Ovary (tissue), 9 donors: ENCODE data around the gene ROBO1. TPM values are rescaled to one million over a fixed set of nuclear protein-coding genes. Genes with fewer than 3 reads are reported as not detected.

Experiments
- DNase-seq, 5 donors: peaks; one replicate each; pipeline ENCODE4 v3.0.0-alpha.2; 2019 to 2020
- H3K27ac ChIP-seq, 2 donors: fragments of 200-600 bp; one replicate each; pipeline versions ENCODE4 v1.5.1 to v1.8.0; 2019 to 2022
- H3K27me3 ChIP-seq: fragments of 200-600 bp; one replicate; pipeline ENCODE4 v1.8.0; 2022
- H3K36me3 ChIP-seq: fragments of 200-600 bp; sonication (generic); one replicate; pipeline ENCODE4 v1.5.1; 2019
- H3K4me1 ChIP-seq: one replicate; pipeline ENCODE4 v1.8.1; 2013; ENCODE audit warnings: mild to moderate bottlenecking, moderate library complexity; ENCODE audit not compliant: insufficient read depth
- H3K4me3 ChIP-seq: fragments of 200-600 bp; sonication (generic); one replicate; pipeline ENCODE4 v1.5.1; 2017
- H3K9me3 ChIP-seq, 2 donors: fragments of 200-600 bp in 1 of 2; sonication (generic) in 1 of 2; one replicate each; pipeline versions ENCODE4 v1.5.1 to v1.8.1; 2013 to 2019; ENCODE audit warnings: mild to moderate bottlenecking in 1 of 2, moderate library complexity in 1 of 2
- EP300 ChIP-seq: sonication (generic); formaldehyde crosslinking; IDR thresholded peaks from one replicate; pipeline ENCODE4 v1.6.1; 2017; ENCODE audit warnings: antibody characterized with exemption
- POLR2A ChIP-seq: fragments of 450-650 bp; IDR thresholded peaks from one replicate; pipeline ENCODE4 v1.6.1; 2017; ENCODE audit warnings: antibody characterized with exemption, mild to moderate bottlenecking, moderate library complexity
- whole genome bisulfite sequencing, 3 donors: extraction: QIAGEN DNeasy Blood & Tissue Kit in 1 of 3; methylation state at CpG; one replicate each; pipeline versions ENCODE4 v1.1.5 to v1.1.7; 2013 to 2017; 5-methylcytosine and 5-hydroxymethylcytosine counted together
- intact Hi-C, 4 donors: fragments of 100-400 bp; cut with DNase I; formaldehyde crosslinking; loops; one replicate each; pipeline versions ENCODE4 v1.11.0 to v1.15.1; 2022 to 2023
- polyA plus RNA-seq, 2 donors: library from polyadenylated mRNA; stranded (reverse); fragments of 200-250 nt in 1 of 2; fragments of 350-450 nt in 1 of 2; fragmentation: Illumina TruSeq in 1 of 2; extraction: RNeasy Lipid Tissue Mini Kit (QIAGEN cat#74804) in 1 of 2; gene quantifications; one replicate each; pipeline ENCODE4 v1.2.3, GENCODE V29; 2013 to 2014
- total RNA-seq, 7 donors: library from RNA; depleted of rRNA in 2 of 7; stranded (reverse); fragments of >200 nt in 2 of 7; fragmentation: NEBNext Ultra II Directional in 3 of 7; extraction: Animal tissue kit (Norgen Biotek cat#: 25700) in 3 of 7; gene quantifications; one replicate each; pipeline versions ENCODE4 v1.1.0 to v1.2.4, GENCODE V29; 2016 to 2023
- TF ChIP-seq, protein P1 (sequence below), 3 donors: fragments of 450-650 bp in 2 of 3; fragments of 200-600 bp in 1 of 3; IDR thresholded peaks; one replicate each; pipeline versions ENCODE4 v1.5.1 to v1.8.0; 2016 to 2022; ENCODE audit warnings: antibody characterized with exemption in 3 of 3, mild to moderate bottlenecking in 1 of 3
- donor health status: DM: no; HTN: no; CAD: no; lungs with moderate emphysema.
- donor health status: DM: no; HTN: no; CAD: no.
- donor health status: Bipolar disorder and iron deficiency.
- donor health status: DM: yes; HTN: yes; CAD: no.
- donor health status: DM: no; HTN: no; CAD: no.
- donor health status: DM: yes; HTN: yes; CAD: no.

The ROBO1 gene
- total and polyA plus RNA-seq, 9 donors: 17.2 to 49.5 (median 29.0) TPM

DNA sequence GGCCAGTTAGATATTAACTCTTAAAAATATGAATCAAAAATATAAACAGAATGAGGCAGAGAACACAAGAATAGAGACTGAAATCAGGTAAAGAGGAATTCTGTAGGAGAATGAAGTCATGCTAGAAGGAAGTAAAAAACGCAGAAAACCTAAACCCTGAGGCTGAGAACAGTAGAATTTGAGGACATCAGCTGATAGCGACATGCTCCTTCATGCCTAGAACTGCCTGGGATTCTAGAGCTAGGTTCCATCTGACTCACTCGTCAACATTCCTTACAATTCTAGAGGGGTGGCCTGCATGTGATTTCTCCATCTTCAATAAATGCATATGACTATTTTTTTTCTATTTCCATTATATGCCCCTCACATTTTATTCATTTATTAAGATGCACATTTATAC lies 343.0 kb downstream of the ROBO1 start:
- WGBS, 3 donors: 91 to 96% (median 92%) methylated on average over 3 of the region's 3 CpGs
- H3K36me3 ChIP-seq: no peaks in the 10 kb centered on the region
- no peak for TF ChIP-seq POLR2A
- no peaks in the 10 kb centered on the region for H3K27me3 ChIP-seq
- no peak for DNase-seq
- no peak overlapping the region for H3K27ac ChIP-seq
- intact Hi-C loops: no loop called here
- no peaks in the 10 kb centered on the region for H3K4me1 ChIP-seq
- no peak overlapping the region for H3K4me3 ChIP-seq
- no peaks in the 10 kb centered on the region for H3K9me3 ChIP-seq

DNA sequence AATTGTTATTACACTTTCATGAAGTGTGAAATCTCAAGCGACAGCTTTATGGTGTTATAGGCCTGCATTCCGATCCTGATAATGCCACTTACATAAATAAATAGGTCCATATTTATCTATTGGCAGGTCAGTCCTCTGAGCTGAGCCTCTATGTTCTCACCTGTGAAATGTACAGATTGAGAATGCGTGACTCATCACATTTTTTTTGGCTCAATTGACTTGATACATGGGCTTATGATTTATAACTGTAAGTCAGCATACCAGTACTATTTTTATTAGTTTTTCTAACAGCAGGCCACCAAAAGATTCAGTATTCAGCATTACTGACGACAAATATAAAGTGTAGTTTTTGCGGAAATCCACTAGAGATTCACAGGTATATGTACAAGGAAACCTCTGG lies 344.4 kb downstream of the ROBO1 start:
- Histone ChIP-seq H3K27ac (no peak overlapping the region), H3K9me3 (no peaks in the 10 kb centered on the region), H3K4me1 (no peaks in the 10 kb centered on the region), H3K27me3 (no peaks in the 10 kb centered on the region), H3K4me3 (no peak overlapping the region), H3K36me3 (no peaks in the 10 kb centered on the region)
- intact Hi-C loops: no loop called here
- no peak for DNase-seq
- 89 to 94% (median 91%) methylated on average over 5 of the region's 5 CpGs for WGBS, 3 donors
- no peak for TF ChIP-seq EP300
- TF ChIP-seq, protein P1, sequence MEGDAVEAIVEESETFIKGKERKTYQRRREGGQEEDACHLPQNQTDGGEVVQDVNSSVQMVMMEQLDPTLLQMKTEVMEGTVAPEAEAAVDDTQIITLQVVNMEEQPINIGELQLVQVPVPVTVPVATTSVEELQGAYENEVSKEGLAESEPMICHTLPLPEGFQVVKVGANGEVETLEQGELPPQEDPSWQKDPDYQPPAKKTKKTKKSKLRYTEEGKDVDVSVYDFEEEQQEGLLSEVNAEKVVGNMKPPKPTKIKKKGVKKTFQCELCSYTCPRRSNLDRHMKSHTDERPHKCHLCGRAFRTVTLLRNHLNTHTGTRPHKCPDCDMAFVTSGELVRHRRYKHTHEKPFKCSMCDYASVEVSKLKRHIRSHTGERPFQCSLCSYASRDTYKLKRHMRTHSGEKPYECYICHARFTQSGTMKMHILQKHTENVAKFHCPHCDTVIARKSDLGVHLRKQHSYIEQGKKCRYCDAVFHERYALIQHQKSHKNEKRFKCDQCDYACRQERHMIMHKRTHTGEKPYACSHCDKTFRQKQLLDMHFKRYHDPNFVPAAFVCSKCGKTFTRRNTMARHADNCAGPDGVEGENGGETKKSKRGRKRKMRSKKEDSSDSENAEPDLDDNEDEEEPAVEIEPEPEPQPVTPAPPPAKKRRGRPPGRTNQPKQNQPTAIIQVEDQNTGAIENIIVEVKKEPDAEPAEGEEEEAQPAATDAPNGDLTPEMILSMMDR (IDR thresholded peaks at IDR 0.05): no peak
- no peak for TF ChIP-seq POLR2A

DNA sequence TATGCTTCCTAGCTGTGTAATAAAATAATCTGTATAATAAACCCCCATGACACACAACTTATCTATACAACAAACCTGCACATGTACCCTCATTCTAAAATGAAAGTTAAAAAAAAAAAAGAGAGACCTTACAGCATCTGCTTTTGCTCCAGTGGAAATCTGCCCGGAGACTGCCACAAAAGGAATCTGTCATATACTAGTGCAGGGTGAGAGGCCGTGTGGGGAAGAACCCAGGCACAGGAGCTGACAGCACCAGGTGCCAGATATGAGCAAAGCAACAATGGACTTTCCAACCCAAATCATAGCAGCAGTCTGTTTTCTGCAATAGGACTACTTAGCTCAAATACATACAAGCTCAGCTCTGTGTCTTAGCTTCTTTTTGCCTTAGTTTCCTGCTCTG lies 346.5 kb downstream of the ROBO1 start:
- Histone ChIP-seq H3K27me3 (no peaks in the 10 kb centered on the region), H3K4me3 (no peak overlapping the region), H3K27ac (no peak overlapping the region), H3K4me1 (no peaks in the 10 kb centered on the region), H3K36me3 (no peaks in the 10 kb centered on the region), H3K9me3 (no peaks in the 10 kb centered on the region)
- no peak for TF ChIP-seq POLR2A
- no peak for TF ChIP-seq EP300
- WGBS, 3 donors: 27 to 35% (median 32%) methylated on average over 2 of the region's 2 CpGs
- intact Hi-C loops: no loop called here
- no peak for DNase-seq

DNA sequence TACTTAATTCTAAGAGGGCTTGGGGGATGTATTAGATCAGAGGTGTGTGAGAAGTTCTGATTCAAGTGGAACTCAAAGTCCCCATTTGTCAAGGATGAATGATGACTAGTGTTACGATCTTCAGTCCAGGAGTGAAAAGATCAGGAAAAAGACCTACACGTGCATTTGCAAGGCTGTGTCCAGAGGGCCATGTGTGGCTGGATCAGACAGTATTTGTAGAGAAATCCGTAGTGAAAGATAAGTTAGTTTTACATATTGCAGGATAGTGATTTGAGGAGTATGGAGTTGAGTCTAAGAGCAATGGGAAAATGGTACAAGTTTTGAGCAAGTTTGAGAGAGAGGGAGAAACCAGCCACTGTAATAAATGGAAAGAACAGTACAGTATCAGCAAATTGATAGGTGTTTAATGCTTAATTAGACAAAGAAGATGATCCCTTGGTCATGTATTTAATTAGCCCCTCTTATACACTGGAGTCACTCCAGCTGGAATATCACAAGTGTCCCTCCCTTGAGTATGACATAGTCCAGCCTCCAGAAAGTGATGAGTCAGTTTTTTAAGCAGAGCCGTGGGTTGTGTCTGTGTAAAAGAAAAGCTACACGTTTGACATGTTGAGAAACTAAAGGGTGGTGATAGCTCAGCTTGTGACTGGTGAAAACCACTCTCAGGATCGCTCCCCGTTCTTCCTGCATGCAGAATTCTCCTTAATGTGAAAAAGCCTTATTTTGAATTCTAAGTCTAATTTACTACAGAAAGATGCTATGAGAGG lies 348.8 kb downstream of the ROBO1 start:
- Histone ChIP-seq H3K9me3 (no peaks in the 10 kb centered on the region), H3K36me3 (no peaks in the 10 kb centered on the region), H3K27ac (no peak overlapping the region), H3K4me1 (no peaks in the 10 kb centered on the region), H3K4me3 (no peak overlapping the region), H3K27me3 (no peaks in the 10 kb centered on the region)
- TF ChIP-seq POLR2A (no peak), EP300 (no peak)
- TF ChIP-seq, protein P1 (IDR thresholded peaks at IDR 0.05): no peak
- 42 to 47% (median 47%) methylated on average over 7 of the region's 7 CpGs for WGBS, 3 donors
- intact Hi-C loops: no loop called here
- DNase-seq: no peak

DNA sequence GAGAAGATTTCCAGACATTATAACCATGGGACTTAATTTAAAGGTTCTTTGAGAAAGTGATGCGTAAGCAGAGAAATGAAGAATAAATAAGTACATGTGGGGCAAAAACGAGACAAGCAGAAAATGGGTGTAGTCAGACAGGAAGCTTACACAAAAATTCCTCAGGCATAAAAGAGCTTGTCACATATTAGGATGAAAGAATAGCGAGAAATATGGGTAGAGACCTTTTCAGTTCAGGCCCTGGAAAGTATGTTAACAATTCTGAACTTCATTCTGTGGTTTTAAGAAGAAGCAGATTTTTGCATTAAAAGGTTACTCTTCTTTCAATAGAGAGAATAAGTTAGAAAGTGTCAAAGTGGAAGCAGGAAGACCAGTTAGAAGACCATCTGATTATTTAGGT lies 352.4 kb downstream of the ROBO1 start:
- Histone ChIP-seq H3K4me3 (no peak overlapping the region), H3K9me3 (no peaks in the 10 kb centered on the region), H3K36me3 (no peaks in the 10 kb centered on the region), H3K27ac (no peak overlapping the region), H3K27me3 (no peaks in the 10 kb centered on the region), H3K4me1 (no peaks in the 10 kb centered on the region)
- intact Hi-C loops: no loop called here
- 34 to 61% (median 56%) methylated on average over 3 of the region's 3 CpGs for WGBS, 3 donors
- no peak for TF ChIP-seq POLR2A
- no peak for TF ChIP-seq EP300
- TF ChIP-seq, protein P1 (IDR thresholded peaks at IDR 0.05): no peak
- DNase-seq: no peak
